Testis (tissue), 3 donors: Measurements from ENCODE around the gene MYO5B. TPM values are rescaled to one million over a fixed set of nuclear protein-coding genes. Genes with fewer than 3 reads are reported as not detected.

ENCODE experiments used
- DNase-seq: peaks from one replicate; pipeline ENCODE4 v3.0.0-alpha.2; 2019
- H3K27ac ChIP-seq, 2 donors: fragments of 200-600 bp; sonication (generic); one replicate each; pipeline ENCODE4 v1.5.1; 2019
- H3K27me3 ChIP-seq: fragments of 200-600 bp; sonication (generic); one replicate; pipeline ENCODE4 v1.5.1; 2019
- H3K36me3 ChIP-seq: fragments of 200-600 bp; sonication (generic); one replicate; pipeline ENCODE4 v1.5.1; 2017; ENCODE audit warnings: low read depth; ENCODE audit errors: missing control alignments
- H3K4me1 ChIP-seq: fragments of 200-600 bp; sonication (generic); one replicate; pipeline ENCODE4 v1.5.1; 2019
- H3K4me3 ChIP-seq, 2 donors: fragments of 200-600 bp; sonication (generic); one replicate each; pipeline ENCODE4 v1.5.1; 2017 to 2019
- H3K9me3 ChIP-seq: fragments of 200-600 bp; sonication (generic); one replicate; pipeline ENCODE4 v1.5.1; 2017
- CTCF ChIP-seq, 3 experiments: fragments of 450-650 bp in 2 of 3; fragments of 200-600 bp in 1 of 3; sonication (generic) in 1 of 3; IDR thresholded peaks; one replicate each; pipeline ENCODE4 v1.5.1; 2016 to 2019; ENCODE audit warnings: antibody characterized with exemption in 3 of 3, mild to moderate bottlenecking in 2 of 3, moderate library complexity in 1 of 3
- POLR2A ChIP-seq: fragments of 450-650 bp; IDR thresholded peaks from one replicate; pipeline ENCODE4 v1.6.1; 2017; ENCODE audit warnings: antibody characterized with exemption, mild to moderate bottlenecking, moderate library complexity
- WGBS, 2 donors: methylation state at CpG; one replicate each; pipeline ENCODE4 v1.1.5; 2018; 5-methylcytosine and 5-hydroxymethylcytosine counted together
- intact Hi-C: fragments of 100-400 bp; cut with DNase I; formaldehyde crosslinking; loops from one replicate; pipeline ENCODE4 v1.15.1; 2023; ENCODE audit warnings: low total_unique reads
- polyA plus RNA-seq: library from polyadenylated mRNA; stranded (reverse); fragments of 350-450 nt; fragmentation: Illumina TruSeq; extraction: RNeasy Lipid Tissue Mini Kit (QIAGEN cat#74804); gene quantifications from one replicate; pipeline ENCODE4 v1.2.3, GENCODE V29; 2014; ENCODE audit warnings: low read depth, low replicate concordance; ENCODE audit not compliant: insufficient read depth
- total RNA-seq, 2 donors: library from RNA; depleted of rRNA; stranded (reverse); fragments of >200 nt; gene quantifications; one replicate each; pipeline ENCODE4 v1.2.3, GENCODE V29; 2016

Gene MYO5B
- total and polyA plus RNA-seq, 3 donors from 2014 or later, result 24.8 to 31.8 (median 26.1) TPM

GRCh38 chr18:50039746-50040145, 155.2 kb downstream of the MYO5B start:
- TF ChIP-seq POLR2A (no peak), CTCF (IDR thresholded peaks at IDR 0.05) (no peak)
- Histone ChIP-seq H3K27me3 (no peaks in the 10 kb centered on the region), H3K36me3 (no peaks in the 10 kb centered on the region), H3K4me3 (no peak overlapping the region), H3K4me1 (no peaks in the 10 kb centered on the region), H3K27ac (no peak overlapping the region), H3K9me3 (no peaks in the 10 kb centered on the region)
- no peak for DNase-seq
- intact Hi-C loops, result no loop called here
- 91 to 92% methylated on average over 5 of the region's 5 CpGs for WGBS, 2 donors

GRCh38 chr18:50038448-50038847, 156.5 kb downstream of the MYO5B start:
- Histone ChIP-seq H3K36me3 (no peaks in the 10 kb centered on the region), H3K4me3 (no peak overlapping the region), H3K27ac (no peak overlapping the region), H3K27me3 (no peaks in the 10 kb centered on the region), H3K9me3 (no peaks in the 10 kb centered on the region), H3K4me1 (no peaks in the 10 kb centered on the region)
- no peak for TF ChIP-seq POLR2A
- no peak for TF ChIP-seq CTCF (IDR thresholded peaks at IDR 0.05)
- DNase-seq, result no peak
- 83 to 85% methylated on average over 5 of the region's 5 CpGs for WGBS, 2 donors
- intact Hi-C loops, result no loop called here

- Histone ChIP-seq H3K27ac (no peak overlapping the region), H3K4me3 (no peak overlapping the region), H3K36me3 (no peaks in the 10 kb centered on the region), H3K27me3 (no peaks in the 10 kb centered on the region), H3K9me3 (no peaks in the 10 kb centered on the region), H3K4me1 (no peaks in the 10 kb centered on the region)
- intact Hi-C loops, result no loop called here
- no peak for DNase-seq
- TF ChIP-seq CTCF (IDR thresholded peaks at IDR 0.05), result no peak
- TF ChIP-seq POLR2A, result no peak
Observed at GRCh38 chr18:50034029-50034428, 160.9 kb downstream of the MYO5B start.

- no peaks in the 10 kb centered on the region for H3K36me3 ChIP-seq
- no peak overlapping the region for H3K4me3 ChIP-seq
- intact Hi-C loops, result no loop called here
- no peaks in the 10 kb centered on the region for H3K9me3 ChIP-seq
- H3K4me1 ChIP-seq, result no peaks in the 10 kb centered on the region
- no peak overlapping the region for H3K27ac ChIP-seq
- WGBS, 2 donors, result 75 to 78% methylated on average over 6 of the region's 6 CpGs
- DNase-seq, result no peak
- TF ChIP-seq POLR2A, result no peak
- no peak for TF ChIP-seq CTCF (IDR thresholded peaks at IDR 0.05)
- no peaks in the 10 kb centered on the region for H3K27me3 ChIP-seq
Observed at GRCh38 chr18:50033004-50033403, 161.9 kb downstream of the MYO5B start.

- Histone ChIP-seq H3K4me1 (no peaks in the 10 kb centered on the region), H3K36me3 (no peaks in the 10 kb centered on the region), H3K4me3 (no peak overlapping the region), H3K27me3 (no peaks in the 10 kb centered on the region), H3K27ac (no peak overlapping the region), H3K9me3 (no peaks in the 10 kb centered on the region)
- TF ChIP-seq CTCF (IDR thresholded peaks at IDR 0.05) (no peak), POLR2A (no peak)
- no peak for DNase-seq
- intact Hi-C loops, result no loop called here
- WGBS, 2 donors, result 65 to 74% methylated on average over 4 of the region's 4 CpGs
Observed at GRCh38 chr18:50030146-50030545, 164.8 kb downstream of the MYO5B start.
